RPMI8226 (cell line): ENCODE data around the gene HTATSF1.

Experiments used
- DNase-seq: peaks from one replicate; pipeline ENCODE4 v3.0.0-alpha.2; 2015

The HTATSF1 gene, protein sequence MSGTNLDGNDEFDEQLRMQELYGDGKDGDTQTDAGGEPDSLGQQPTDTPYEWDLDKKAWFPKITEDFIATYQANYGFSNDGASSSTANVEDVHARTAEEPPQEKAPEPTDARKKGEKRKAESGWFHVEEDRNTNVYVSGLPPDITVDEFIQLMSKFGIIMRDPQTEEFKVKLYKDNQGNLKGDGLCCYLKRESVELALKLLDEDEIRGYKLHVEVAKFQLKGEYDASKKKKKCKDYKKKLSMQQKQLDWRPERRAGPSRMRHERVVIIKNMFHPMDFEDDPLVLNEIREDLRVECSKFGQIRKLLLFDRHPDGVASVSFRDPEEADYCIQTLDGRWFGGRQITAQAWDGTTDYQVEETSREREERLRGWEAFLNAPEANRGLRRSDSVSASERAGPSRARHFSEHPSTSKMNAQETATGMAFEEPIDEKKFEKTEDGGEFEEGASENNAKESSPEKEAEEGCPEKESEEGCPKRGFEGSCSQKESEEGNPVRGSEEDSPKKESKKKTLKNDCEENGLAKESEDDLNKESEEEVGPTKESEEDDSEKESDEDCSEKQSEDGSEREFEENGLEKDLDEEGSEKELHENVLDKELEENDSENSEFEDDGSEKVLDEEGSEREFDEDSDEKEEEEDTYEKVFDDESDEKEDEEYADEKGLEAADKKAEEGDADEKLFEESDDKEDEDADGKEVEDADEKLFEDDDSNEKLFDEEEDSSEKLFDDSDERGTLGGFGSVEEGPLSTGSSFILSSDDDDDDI

DNA sequence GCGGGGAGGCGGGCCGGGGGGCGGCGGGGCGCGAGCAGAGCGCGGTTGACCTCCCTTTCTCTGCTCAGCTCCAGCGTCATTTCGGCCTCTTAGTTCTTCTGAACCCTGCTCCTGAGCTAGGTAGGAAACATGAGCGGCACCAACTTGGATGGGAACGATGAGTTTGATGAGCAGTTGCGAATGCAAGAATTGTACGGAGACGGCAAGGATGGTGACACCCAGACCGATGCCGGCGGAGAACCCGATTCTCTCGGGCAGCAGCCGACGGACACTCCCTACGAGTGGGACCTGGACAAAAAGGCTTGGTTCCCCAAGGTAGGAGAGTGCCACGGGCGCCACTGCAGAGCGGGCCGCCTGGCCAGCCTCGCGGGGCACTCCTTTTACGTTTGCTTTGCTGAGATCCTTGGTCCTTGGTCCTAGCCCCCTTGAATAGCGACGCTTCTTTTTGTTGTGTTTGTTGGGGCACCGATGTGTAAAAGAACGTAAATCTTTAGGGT lies at the start of gene HTATSF1:
Gene HTATSF1, plus strand, starts transcription at position 37 of the 497 bp plus-strand sequence. Its CDS starts 93 bp downstream, at position 130.
- DNase-seq: no peak

DNA sequence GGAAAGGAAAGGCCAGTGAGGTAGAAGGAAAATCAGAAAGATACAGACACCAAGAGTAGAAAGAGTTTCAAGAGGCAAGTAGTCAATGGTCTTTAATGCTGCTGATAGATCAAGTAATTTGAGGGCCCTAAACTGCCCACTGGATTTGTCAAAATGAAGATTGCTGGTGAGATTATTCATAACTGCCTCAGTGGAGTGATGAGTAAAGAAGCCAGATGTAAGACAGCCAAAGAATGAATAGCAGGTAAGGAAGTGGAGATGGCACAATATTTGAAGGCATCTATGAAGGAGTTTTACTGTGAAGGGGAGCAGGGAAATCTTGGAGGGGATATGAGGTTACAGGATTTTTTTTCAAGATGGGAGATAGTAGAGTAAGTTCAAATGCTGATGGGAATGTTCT lies 49.4 kb upstream of the HTATSF1 start:
- no peak for DNase-seq

DNA sequence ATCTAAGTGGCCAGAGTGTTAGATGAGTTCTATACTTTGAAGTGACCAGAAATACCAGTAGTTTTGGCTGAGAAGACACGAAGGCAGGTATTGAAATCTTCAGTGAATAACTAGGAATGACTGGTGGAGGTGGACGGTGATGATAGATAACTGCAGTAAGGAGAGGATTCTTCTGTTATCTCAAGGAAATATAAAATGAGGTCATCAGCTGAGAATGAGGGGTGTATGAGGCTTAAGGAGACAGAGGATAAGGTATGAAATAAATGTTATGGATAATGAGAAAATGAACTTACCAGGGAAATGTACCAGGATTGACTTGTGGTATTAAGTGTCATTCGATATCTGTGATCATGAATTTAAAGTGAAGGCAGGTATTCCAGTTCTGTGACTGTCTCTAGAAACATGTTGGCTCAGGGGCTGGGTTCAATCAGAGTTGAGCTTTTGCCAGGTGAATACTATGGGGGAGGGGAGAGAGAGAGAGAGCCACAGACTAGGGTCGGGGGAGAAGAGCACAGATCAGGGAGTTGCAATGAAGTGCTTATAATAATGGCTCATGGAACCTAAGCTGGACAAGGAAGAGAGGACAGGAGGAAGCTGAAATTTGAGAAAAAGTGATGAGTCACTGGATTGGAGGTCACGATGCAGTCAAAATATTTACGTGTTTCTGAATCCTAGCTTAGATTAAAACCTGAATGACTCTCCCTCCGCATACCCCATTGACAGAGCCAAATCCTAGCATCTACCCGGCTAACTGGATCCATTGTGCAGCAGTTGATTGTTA lies 47.2 kb upstream of the HTATSF1 start:
- DNase-seq: no peak

DNA sequence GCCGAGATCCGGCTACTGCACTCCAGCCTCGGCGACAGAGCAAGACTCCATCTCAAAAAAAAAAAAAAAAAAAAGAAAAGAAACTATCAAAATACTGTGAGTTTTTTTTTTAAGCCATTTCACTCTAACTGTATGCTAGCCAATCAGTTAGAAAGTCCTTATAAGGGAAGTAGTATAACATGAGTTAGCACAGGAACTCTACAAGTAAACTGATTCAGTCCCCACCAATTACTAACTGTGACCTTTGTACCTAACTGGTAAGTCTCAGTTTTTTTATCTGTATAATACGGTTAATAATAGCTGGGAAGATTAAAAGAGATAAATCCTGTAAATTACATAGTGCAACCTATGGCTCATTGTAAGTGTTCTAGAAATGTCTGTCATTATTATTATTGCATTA lies 44.8 kb upstream of the HTATSF1 start:
- DNase-seq: no peak

DNA sequence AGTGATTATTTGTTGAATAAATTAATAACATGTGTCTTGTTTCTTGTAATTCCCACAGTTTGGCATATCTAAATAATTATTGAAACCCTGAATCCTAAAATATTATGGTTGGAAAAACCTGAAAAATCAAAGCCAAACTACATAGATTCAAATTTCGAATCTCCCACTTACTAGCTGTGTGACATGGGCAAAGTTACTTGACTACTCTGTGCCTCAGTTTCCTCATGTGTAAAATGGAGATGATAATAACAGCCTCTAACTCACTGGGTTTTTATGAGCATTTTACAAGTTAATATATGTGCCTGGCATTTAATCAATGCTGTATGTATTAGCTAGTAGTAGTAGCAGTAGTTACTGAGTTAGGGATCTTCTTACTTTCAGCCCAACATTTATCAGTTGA lies 44.3 kb upstream of the HTATSF1 start:
- DNase-seq: no peak

DNA sequence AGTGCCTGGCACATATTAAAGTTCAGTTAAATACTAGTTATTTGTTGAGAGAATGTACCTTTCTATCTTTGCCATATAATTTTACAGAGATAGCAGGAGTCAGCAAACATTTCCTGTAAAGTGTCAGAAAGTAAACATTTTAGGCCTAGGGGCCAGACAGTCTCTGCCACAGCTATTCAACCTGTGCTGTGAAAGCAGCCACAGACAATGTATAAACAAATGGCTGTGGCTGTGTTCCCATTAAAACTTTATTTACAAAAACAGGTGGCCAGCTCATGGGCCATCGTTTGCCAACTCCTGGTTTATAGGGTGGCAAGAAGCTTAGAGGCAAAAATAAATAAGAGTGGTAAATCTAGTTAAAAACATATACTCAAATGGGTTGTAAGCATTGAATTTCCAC lies 43.6 kb upstream of the HTATSF1 start:
- DNase-seq: no peak

DNA sequence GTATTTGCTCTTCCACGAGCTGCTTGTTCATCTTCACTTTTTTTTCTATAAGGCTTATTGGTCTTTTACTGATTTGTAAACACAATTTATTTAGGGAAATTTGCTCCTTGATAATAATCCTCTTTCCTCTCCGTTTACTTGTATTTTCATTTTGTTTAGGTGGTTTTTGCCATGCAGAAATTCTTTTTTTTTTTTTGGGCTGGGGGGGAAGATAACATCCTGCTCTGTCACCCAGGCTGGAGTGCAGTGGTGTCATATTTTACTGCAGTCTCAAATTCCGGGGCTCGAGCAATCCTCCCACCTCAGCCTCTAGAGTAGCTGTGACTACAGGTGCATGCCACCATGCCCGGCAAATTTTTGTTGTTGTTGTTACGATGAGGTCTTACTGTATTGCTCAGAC lies 41.3 kb upstream of the HTATSF1 start:
- DNase-seq: no peak

DNA sequence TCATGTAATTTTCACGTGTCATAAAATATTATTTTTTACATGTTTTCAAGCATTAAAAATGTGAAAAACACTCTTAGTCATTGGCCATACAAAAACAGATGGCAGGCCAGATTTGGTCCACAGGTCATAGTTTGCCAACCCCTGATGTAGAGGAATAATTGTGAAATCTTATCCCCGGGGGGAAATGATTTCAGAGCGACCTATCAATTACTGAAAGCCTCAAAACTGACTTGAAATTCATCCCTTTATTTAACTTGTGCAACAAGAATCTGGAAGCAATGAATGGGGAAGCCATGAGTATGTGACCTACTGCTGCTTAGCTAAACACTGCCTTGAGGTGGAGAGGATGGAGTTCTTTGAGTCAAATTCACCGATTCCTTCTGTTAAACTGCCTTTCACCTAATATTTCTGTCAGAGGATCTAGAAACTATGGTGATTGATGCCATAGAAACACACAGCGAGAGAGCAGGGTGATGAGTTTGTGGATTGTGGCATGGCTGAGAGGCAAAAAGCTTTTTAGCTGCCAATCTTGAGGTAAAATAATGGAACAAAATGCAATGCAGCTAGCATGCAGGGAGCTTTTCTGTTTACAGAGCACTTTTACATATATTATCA lies 40.0 kb upstream of the HTATSF1 start:
- DNase-seq: no peak

DNA sequence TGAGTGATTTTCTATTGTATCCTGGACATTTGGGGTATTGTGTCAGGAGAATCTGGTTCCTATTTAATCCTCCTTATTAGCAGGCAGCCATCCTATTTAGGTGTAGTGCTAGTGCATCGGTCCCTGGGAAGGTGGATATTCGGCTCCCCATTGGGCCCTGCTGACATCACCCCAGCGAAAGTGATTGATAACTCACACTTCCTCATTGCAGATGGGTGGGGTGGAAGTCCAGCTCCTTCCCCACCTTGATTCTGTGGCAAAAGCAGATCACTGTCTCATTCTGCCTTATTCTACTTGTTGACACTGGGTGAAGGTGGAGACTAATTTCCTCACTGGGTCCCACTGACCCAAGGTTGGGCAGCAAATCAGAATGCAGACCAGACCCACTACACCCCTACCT lies 32.8 kb upstream of the HTATSF1 start:
- no peak for DNase-seq

DNA sequence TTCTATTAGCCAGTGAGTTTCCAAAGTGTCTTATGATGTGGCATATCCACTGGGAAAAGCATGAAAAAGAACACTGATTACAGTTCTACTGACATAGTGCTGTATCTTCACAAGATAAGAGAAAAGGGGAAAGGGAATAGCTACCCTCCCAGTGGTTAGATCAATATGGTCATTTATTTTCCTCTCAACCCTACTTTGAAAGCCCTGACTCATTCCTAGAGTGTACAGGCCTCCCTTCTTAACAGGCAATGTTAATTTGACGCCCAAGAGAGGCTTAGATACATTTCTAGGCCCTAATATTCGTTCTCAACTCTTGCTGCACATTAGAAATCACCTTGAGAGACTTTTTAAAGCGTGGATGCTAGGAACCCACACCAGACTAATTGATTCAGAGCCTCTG lies 30.1 kb upstream of the HTATSF1 start:
- no peak for DNase-seq

DNA sequence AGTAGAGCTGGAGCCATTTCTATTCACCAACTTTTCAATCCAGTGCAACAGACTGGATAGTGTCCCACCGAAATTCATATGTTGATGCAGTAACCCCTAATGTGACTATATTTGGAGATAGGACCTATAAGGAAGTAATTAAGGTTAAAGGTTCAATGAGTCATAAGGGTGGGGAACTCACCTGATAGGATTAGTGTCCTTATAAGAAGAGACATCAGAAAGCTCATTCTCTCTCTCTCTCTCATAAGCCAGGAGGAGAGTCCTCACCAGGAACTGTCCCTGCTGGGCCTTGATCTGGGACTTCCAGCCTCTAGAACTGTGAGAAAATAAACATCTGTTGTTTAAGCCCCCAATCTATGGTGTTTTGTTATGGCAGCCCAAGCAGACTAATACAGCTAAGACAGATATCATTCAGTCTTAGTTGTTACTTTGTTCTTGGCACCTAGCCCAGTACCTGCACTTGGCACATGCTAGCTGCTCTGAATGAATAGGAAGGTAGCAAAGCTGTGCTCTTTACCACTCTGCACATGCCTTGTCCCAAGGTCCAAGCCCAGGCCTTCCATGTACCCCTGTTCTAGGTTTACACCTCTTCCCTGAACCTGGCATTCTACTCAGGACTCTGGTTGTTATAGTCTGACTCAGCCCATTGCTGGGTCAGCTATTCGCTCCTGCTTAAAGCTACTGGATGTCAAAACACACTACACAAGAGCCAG lies 28.8 kb upstream of the HTATSF1 start:
- DNase-seq: peak; percentile 12

DNA sequence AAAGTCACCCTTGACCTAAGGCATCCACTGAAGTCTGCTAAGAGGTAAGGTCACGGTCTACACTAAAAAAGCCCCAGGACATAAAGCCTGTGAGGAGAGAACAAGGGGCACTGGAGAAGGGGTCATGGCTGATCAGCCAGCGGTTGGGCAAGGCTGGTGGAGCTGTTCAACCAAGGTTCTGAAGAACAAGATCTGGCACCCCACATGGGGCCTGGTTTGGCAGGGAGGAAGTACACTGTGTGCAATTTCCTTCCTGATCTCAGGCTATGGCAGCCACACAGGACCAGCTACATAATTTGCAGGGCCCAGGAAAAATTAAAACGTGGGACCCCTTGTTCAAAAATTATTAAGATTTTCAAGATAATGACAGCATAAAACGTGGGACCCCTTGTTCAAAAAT lies 23.7 kb upstream of the HTATSF1 start:
- no peak for DNase-seq

DNA sequence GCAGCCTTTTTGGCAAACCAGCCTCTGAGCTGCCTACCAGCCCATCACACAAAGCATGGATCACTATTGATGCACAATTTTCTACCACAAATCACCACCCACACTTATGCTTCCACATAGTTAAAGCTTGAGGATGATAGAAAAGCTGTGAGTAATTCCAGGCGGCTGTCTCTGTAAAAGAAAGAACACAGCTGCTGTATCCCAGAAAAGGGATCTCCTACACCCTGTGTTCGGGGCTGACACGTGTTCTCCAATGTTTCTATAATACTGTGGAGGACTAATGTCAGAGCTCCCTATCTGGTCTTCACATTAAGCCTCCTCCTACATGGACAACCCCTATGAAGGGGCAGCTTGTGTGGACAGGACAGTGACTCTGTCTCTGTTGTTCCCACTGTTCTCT lies 22.2 kb upstream of the HTATSF1 start:
- DNase-seq: no peak

DNA sequence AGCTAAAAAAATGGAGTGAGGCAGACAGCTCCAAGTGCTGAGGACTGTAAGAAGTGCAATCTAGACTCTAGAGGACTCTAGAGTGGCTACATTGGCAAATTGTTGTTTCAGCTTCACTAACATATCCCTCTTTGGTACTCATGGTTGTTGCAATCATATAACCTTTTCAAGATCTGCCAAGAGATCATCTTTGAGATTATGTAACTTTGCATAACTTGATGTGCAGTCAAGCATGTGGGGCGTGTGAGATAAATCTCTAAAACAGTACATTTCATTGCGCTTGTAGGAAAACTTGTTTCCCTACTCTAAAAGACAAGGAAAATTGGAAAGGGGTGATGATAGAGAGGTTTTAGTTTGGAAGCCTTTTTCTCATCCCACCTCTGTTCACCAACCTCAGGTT lies 20.9 kb upstream of the HTATSF1 start:
- no peak for DNase-seq

DNA sequence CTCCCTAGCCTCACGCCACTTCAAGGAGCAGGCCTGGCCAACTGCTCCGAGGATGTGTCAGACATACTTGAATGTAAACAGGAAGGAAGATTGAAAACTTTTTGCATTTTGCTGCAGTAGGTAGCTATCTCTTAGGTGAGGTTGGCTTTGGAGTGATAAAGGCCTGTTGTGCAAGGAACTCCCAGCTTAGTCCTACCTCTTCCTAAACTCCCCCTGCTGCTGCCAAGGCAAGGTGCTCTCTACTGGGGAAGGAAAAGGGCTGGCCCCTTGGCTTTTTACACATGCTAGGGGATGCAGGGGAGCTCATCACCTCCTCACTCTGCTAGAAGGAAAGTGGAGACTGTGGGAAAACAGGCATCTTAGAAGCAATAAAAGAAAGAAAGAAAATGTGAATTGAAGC lies 20.4 kb upstream of the HTATSF1 start:
- no peak for DNase-seq

DNA sequence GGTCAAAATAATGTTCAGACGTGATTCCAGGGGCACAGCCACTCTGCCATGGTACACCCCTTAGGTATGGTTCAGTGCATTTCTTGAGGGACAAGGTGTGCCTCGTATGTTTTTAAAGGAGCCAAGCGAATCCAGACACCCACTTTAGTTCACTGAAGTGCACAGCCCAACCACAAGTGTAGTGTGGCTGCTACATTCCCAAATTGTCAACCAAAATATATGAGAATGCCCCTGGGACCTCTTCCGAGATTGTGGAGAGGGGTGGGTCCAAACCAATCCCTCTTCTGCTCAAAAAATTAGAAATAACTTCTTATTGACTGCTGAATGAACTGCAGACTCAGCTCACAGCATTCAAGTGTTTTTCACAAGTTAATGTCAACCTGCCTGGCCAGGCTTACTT lies 17.0 kb upstream of the HTATSF1 start:
- DNase-seq: no peak

DNA sequence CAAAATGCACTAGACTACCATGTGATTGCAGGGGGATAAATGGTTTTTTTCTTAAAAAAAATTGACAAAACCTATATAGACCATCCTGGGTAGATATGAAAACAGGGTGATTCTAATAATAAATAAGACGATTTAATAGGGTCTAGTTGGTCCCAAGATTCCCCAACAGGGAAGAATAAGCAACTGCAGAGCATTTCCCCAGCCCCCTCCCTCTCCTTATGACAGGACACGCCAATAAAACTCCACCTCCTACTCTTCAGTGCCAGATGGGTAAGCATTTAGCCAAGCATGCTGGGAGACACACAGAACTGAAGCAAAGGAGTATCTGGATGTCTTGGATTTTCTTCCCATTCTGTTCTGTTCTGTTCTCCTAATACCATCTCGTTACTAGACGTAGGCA lies 9.7 kb upstream of the HTATSF1 start, which contains the start of gene BRS3:
Gene BRS3, plus strand, starts transcription at position 301 of the 400 bp plus-strand sequence. CDS start 168 bp downstream, outside the sequence.
- DNase-seq: no peak

DNA sequence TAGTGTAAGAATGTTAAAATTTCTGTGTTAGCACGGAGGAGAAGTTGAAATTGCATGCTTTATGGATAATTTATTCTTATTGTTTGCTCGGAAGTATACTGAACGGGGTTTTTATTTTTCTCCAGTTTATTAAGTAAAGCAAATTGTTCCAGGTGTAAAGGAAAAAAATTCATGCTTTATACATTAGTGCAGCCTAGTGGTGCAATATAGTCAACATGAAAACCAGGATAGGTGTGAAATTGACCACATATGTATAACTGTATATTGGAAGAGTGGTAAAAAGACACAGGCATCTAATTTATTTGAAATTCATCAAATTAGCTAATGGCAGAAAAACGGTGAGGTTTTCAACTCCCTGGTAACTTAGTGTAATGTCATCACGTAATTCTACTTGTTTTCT lies 8.7 kb upstream of the HTATSF1 start:
- no peak for DNase-seq

DNA sequence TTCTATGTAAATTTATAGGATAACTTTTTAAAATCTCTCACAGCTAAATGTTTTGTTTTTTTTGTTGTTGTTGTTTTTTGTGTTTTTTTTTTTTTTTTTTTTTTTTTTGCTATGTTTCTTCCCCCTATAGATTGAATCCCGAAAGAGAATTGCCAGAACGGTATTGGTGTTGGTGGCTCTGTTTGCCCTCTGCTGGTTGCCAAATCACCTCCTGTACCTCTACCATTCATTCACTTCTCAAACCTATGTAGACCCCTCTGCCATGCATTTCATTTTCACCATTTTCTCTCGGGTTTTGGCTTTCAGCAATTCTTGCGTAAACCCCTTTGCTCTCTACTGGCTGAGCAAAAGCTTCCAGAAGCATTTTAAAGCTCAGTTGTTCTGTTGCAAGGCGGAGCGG lies 5.6 kb upstream of the HTATSF1 start:
- no peak for DNase-seq

DNA sequence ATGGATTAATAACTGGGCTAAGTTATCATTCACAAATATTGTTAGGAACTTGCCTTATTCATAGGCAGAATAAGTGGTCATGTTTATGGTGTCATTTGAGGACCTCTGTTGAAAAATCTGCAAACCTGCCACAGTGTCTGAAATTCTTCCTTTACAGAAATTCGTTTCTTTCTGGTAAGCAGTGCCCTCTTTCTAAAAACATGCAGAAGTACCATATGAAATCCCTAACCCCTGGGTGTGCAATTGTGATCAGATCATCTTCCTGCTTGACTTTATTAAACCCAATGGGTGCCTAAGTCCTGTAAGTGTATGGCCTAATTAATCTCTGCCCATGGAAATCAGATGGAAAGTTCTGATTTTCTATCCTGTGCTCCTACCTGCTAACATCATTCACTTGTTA lies 4.4 kb upstream of the HTATSF1 start:
- no peak for DNase-seq

DNA sequence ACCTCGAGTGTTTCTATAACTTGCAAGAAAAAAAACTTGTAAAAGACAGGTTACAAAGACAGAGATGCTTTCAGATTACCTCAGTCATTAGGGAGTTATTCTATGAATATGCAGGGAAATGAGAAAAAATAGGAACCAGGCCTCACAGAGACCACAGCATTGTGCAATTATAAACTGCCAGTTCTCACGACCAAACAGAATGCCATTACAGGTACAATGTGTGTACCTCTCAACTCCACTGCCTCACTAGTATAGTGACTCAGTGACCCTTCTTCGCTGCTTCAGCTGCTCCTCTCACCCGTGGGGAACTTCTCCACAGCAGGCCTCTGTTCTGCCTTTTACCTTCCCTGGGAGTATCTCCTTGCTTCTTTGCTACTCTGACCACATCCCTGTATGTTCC lies 2.3 kb upstream of the HTATSF1 start:
- no peak for DNase-seq

DNA sequence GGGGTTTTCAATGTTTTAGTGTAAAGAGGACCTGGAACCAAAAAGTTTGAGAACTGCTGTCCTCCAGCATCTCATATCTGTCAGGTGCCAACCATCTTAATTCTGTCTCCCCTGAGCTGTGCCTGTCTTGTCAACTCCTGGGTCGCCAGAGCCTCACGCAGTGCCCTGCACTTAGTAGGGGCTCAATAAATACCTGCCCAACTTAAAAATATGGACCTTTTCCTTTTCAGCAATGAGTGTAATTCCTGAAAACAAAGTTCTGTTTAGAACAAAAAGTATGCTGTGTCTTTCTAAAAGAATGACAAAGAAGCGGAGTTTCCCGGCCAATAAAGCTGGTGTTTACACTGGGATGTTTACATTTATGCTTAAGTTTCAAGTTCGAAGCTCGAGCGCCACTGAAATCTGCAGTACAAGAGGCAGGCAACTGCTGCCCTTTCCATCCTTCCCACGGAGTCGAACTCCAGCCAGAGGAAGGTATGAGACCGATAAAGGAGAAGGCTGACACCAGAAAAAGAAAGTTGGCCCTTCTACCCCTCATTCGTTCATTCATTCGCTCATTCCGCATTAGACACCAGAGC lies 1.1 kb upstream of the HTATSF1 start:
- no peak for DNase-seq
